HK-2 (cell line): ENCODE data around the gene CTSE.

Experiments used
- DNase-seq: peaks from one replicate; pipeline ENCODE4 v3.0.0-alpha.2; 2018; ENCODE audit not compliant: unreplicated experiment

The CTSE gene

GRCh38 chr1:205991237-205991636 is 32.5 kb downstream of the CTSE start:
- DNase-seq: no peak

GRCh38 chr1:205990226-205990625 is 33.5 kb downstream of the CTSE start:
- no peak for DNase-seq

- DNase-seq: no peak
Measured at GRCh38 chr1:205989786-205990185, 33.9 kb downstream of the CTSE start.

DNA sequence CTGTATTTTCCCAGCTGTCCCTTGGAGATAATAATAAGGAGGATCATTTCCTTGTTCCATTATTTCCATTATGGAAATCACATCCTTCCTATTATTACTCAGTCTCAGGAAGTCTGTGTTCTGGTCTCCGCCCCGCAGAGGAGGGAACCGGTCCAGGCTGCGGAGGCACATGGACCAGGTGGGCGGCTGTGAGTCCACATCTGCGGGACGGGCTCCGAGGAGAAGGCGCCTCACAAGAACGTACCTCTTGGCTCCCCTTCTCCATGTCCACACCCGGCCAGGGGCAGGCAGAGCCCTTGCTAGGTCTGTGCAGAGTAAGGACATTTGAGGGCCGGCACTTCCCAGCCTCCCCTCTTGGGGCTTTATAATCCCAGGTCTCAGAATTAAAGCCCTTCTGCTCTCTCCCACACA is 35.1 kb downstream of the CTSE start:
- no peak for DNase-seq

- DNase-seq: no peak
Measured at GRCh38 chr1:205986861-205987260, 36.8 kb downstream of the CTSE start.

DNA sequence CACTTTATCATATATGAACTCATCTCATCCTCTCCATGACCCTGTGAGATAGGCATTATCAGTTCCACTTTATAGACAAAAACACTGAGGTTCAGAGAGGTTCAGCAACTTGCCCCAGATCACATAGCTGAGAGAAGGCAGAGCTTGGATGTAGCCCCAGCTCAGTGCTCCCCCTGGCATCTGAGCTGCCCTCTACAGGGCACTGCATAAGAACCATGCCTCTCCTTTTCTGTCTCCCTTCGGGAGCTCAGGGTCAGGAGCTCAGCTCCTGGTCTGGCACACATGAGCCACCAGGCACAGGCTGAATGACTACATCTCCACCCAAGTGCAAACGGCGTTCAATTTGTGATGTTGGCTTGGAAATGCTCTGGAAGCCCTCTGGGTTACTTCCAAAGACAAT is 37.4 kb downstream of the CTSE start:
- no peak for DNase-seq

DNA sequence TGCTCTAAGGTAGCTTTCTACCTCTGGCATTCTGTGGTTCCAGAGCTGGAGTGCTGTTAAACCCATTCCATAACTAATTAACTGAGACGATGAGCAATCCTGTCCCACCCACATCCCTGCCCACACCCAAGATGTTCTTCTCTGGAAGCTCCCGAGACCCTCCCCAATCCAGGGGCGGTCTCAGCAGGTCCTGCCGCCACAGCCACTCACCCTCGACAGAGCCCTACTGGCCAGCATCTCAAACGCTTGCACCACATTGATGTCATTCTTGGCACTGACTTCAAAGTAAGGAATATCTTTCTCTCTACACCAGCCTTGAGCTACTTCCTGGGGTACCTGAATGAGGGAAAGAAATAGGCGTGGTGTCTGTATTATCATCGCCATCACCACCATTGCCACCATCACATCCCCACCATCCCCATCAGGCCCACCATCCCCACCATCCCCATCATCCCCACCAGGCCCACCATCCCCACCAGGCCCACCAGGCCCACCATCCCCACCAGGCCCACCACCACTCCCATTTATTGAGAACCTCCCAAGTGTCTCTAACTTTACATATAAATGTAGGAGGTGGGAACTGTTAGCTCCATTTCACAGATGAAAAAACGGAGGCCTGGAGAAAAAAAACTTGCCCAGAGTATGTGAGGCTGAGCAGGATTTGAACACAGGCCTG is 38.2 kb downstream of the CTSE start:
- DNase-seq: no peak

DNA sequence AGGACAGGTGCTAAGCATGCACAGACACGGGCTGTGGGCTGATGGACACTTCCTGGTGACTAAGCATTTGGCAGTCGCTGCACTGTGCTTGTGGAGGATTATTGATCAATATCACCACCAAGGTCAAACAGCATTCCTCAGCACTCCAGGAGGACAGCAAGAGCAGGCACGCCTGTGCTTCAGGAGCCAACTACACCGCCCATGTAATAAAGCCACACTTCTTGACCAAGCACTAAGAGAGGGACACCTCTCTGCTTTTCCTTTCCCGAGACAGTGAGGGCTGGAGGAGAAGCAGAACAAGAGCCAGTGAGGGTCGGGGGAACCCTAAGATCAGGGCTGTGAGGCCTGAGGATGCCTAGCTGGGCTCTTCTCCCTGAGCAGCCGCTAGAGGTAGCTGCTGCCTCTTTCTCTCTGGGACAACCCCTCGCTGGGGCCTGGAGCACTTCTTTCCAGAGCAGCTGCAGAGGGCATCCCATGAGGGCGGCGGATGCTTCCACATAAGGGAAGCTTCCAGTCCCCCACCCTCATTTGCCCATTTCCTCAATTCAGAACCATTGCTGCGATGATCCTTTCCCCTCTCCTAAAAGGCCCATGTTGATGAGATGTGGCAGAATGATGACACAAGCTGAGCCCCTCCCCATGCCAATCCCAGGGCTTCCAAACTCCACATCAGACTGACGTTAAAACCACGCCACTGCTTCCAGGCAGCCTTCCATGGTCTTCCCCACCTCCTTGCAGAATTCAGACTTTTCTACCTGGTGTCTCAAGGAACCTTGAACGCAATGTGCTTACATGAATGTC is 39.6 kb downstream of the CTSE start:
- DNase-seq: peak; percentile 56

GRCh38 chr1:205981257-205981656 is 42.4 kb downstream of the CTSE start:
- no peak for DNase-seq

- no peak for DNase-seq
Measured at GRCh38 chr1:205980237-205980870, 43.3 kb downstream of the CTSE start.

DNA sequence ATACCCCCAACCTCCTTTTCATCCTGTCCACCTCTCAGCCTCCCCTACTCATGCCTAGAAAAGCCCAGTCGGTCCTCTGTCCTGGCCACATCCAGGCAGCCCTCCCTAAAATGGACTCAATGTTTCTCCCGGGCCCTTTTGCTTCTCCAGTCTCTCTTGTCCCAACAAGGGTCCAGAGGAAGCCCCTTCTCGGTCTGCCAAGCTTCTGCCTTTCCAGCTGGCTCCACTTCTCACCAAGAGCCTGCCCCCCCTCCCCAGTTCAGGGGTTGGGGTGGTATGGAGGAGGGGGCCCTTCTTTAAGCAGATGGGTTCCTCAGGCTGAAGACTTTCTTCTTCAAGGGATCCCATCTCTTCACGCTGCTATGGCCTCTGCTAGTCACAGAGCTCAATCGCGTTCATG is 44.4 kb downstream of the CTSE start:
- no peak for DNase-seq

GRCh38 chr1:205978676-205979075 is 45.0 kb downstream of the CTSE start:
- no peak for DNase-seq

- peak; percentile 80 for DNase-seq
Measured at GRCh38 chr1:205977402-205978014, 46.2 kb downstream of the CTSE start.

DNA sequence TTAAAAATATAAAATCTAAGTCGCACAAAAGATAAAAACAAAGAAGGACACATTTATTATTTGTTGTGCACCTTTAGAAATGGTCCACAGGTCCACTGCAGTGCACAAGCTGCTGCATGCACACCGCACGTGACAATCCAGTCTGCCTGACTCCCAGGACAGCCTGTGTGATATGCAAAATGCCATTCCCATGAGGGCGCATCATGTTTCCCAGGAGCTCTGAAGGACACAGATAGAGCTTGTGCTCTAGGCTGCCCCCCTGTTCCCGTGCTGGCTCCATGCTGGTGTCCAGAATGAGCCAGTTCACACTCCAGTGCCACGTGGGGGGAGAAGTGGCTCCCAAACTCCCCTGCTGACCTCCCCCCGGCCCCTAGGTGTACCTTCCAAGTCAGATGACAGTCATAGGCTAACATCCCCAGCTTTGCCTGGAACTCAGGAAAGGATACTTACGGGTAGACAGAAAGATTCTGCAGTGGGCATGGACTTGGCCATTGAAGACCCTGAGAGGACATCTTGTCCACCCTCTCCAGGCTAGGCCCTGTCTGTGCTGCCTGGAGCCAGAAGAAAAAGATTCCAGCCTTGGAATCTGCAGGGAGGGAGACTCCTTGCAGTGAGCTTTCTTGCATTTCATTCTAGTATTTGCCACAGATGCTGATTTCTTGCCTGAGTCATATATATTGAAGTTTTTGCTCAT is 46.8 kb downstream of the CTSE start:
- no peak for DNase-seq

GRCh38 chr1:205976036-205976435 is 47.7 kb downstream of the CTSE start:
- no peak for DNase-seq

GRCh38 chr1:205975387-205975998 is 48.2 kb downstream of the CTSE start:
- no peak for DNase-seq

- DNase-seq: no peak
Measured at GRCh38 chr1:205974712-205975111, 49.0 kb downstream of the CTSE start.

DNA sequence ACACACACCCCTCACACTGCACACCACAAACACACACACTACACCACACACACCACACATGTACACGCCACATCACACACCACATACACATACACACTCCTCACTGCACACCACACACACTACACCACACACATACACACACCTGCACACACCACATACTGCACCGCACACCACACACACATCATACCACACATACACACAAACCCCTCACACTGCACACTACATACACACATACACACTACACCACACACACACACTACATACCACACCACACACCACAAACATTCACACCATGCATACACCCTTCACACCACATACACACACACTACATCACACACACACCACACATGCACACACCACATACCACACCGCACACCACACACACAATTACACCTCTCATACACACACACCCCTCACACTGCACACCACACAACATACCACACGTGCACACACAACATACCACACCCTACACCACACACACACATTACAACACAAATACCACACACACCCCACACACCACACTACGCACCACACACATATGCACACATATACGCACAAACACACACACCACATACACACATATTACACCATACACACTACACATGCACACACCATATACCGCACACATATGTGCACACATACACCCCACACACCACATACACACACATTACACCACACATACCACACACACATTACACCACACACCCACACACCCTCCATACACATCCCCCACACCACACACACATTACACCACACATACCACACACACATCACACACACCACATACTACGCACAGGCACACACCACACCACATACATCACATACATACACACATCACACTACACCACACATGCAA is 50.1 kb downstream of the CTSE start:
- DNase-seq: no peak

- no peak for DNase-seq
Measured at GRCh38 chr1:205972491-205973168, 51.1 kb downstream of the CTSE start.

DNA sequence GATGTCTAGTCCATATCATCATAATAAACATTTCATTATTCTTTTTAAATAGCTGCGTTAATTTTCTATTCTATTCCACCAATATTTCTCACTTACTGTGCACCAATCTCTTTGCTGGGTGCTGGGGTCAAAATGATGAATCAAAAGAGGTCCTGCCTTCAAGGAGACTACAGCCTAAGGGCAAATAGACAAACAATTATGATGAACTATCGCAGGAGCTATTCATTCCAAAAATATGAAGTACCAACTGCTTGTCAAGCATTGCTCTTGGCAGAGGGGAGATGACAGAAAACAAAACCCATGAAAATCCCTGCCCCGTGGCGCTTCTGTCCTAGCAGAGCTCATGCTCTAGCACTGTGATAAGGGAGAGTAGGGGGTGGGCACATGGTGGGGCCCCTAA is 51.6 kb downstream of the CTSE start:
- DNase-seq: no peak
